LNCAP (cell line): ENCODE measurements around the gene SSR1.

Experiments used
- CTCF ChIP-seq: fragments of 450-650 bp; IDR thresholded peaks from 2 replicates; pipeline ENCODE4 v1.5.1; 2017; ENCODE audit warnings: mild to moderate bottlenecking

The SSR1 gene

GRCh38 chr6:7307533-7307932 is 5.5 kb downstream of the SSR1 start:
- no peak for TF ChIP-seq CTCF

GRCh38 chr6:7304821-7305220 is 8.2 kb downstream of the SSR1 start:
- no peak for TF ChIP-seq CTCF

GRCh38 chr6:7301702-7302101 is 11.3 kb downstream of the SSR1 start:
- TF ChIP-seq CTCF, result no peak

- TF ChIP-seq CTCF, result no peak
Observed at GRCh38 chr6:7300926-7301325, 12.1 kb downstream of the SSR1 start.

GRCh38 chr6:7298113-7298512 is 14.9 kb downstream of the SSR1 start:
- no peak for TF ChIP-seq CTCF

GRCh38 chr6:7296602-7297001 is 16.4 kb downstream of the SSR1 start:
- TF ChIP-seq CTCF, result no peak

GRCh38 chr6:7295916-7296315 is 17.1 kb downstream of the SSR1 start:
- no peak for TF ChIP-seq CTCF

- no peak for TF ChIP-seq CTCF
Observed at GRCh38 chr6:7292596-7293255, 20.3 kb downstream of the SSR1 start.
